RWPE2 (cell line): Measurements from ENCODE around the gene TMC2.
A peak's percentile ranks its signal among the peaks of the same experiment; 100 is the strongest.
"Not testable (repeated sequence)": the region's sequence is repeated elsewhere in the genome, so short reads cannot be mapped to it uniquely, and the experiment has no call there.

Experiments
- ATAC-seq: fragments of 200-7000 bp; cut with Tn5 transposase; 3 replicates; pipeline ENCODE4 v1.9.1; 2021; ENCODE audit warnings: low read depth
- DNase-seq: peaks from one replicate; pipeline ENCODE4 v3.0.0-alpha.2; 2020; ENCODE audit warnings: low spot score
- H3K27ac ChIP-seq: fragments of 450-650 bp; 2 replicates; pipeline ENCODE4 v1.5.1; 2017; ENCODE audit warnings: mild to moderate bottlenecking; ENCODE audit not compliant: poor library complexity, severe bottlenecking
- H3K27me3 ChIP-seq: fragments of 250-450 bp; sonication (Bioruptor Pico); 2 replicates; pipeline ENCODE4 v1.5.1; 2021; ENCODE audit warnings: mild to moderate bottlenecking, moderate library complexity; ENCODE audit not compliant: insufficient read depth, poor library complexity, severe bottlenecking
- H3K36me3 ChIP-seq: fragments of 250-450 bp; sonication (Bioruptor Pico); 2 replicates; pipeline ENCODE4 v1.5.1; 2020; ENCODE audit warnings: low read depth, mild to moderate bottlenecking, moderate library complexity
- H3K4me1 ChIP-seq: fragments of 250-450 bp; sonication (Bioruptor Pico); 2 replicates; pipeline ENCODE4 v1.5.1; 2021; ENCODE audit warnings: mild to moderate bottlenecking, moderate library complexity; ENCODE audit not compliant: insufficient read depth, poor library complexity, severe bottlenecking
- H3K4me3 ChIP-seq: fragments of 250-450 bp; sonication (Bioruptor Pico); 2 replicates; pipeline ENCODE4 v1.5.1; 2021; ENCODE audit warnings: mild to moderate bottlenecking, moderate library complexity; ENCODE audit not compliant: severe bottlenecking
- H3K9me3 ChIP-seq: fragments of 250-450 bp; sonication (Bioruptor Pico); 2 replicates; pipeline ENCODE4 v1.5.1; 2021; ENCODE audit warnings: mild to moderate bottlenecking, moderate library complexity; ENCODE audit not compliant: severe bottlenecking
- TF ChIP-seq, protein P1 (sequence below): fragments of 450-650 bp; IDR thresholded peaks from one replicate; pipeline ENCODE4 v1.5.1; 2017; ENCODE audit warnings: mild to moderate bottlenecking, moderate library complexity; ENCODE audit not compliant: poor library complexity, severe bottlenecking

The TMC2 gene

DNA sequence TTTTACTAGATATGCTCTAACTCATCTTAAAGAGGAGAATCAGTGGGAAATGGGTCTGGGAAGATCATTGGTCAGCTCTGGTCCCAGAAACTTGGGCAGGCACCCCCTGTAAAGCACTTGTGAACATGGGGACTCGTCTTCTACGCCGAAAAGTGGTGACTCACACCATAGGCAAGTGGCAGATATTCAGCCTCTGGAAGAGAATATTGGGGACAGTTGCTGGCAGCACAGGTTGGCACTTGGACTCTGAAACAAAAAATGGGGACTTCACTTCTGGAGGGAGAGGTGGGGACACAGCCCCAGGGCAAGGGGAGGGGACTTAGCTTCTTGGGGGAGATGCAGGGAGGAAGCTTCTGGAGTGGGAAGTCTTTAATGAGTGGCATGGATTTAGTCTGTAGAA lies 15.8 kb upstream of the TMC2 start:
- no peaks in the 10 kb centered on the region for H3K27me3 ChIP-seq

DNA sequence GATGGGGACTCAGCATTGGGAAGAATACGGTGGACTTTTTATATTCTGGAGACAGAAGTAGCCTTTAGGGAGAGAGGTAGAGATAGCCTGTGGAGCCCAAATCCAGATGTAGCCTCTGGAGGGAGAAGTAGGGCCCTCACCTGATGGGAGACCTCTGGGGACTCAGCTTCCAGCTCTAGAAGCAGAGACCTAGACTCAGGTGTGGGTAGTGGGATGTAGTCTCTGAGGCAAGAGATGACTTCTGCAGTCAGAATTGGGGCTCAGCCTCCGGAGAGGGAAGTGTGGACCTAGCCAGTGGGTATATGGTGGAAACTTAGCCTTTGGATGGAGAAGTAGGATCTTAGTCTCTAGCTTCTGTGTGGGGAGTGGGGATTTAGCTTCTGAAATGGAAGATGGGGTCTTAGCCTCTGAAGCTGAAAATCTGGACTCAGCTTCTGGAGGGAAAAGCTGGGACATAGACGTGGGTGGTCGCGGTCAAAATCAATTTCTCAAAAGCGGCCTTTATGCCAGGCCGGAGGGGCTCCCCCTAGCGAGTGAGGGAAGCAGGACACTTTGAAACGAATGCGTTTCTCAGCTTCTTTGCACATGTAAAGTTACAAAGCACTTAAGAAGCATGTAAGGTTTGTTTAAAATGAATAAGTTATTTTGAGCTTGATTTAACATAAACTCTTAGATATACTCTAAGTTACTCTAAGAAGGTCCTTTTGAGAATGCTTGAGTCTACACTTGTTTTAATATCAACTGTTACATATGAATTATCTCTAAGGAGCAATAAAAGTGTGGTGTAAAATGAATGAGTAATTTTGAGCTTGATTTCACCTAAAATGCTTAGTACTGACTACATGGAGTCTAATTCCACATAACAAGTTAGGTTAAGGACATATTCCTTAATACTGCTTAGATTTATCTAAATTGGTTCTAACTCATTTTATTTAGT lies 14.7 kb upstream of the TMC2 start:
- Histone ChIP-seq H3K27ac (no peak overlapping the region), H3K9me3 (no peaks in the 10 kb centered on the region), H3K36me3 (no peaks in the 10 kb centered on the region), H3K4me3 (no peak overlapping the region), H3K27me3 (no peaks in the 10 kb centered on the region), H3K4me1 (no peaks in the 10 kb centered on the region)
- TF ChIP-seq, protein P1, sequence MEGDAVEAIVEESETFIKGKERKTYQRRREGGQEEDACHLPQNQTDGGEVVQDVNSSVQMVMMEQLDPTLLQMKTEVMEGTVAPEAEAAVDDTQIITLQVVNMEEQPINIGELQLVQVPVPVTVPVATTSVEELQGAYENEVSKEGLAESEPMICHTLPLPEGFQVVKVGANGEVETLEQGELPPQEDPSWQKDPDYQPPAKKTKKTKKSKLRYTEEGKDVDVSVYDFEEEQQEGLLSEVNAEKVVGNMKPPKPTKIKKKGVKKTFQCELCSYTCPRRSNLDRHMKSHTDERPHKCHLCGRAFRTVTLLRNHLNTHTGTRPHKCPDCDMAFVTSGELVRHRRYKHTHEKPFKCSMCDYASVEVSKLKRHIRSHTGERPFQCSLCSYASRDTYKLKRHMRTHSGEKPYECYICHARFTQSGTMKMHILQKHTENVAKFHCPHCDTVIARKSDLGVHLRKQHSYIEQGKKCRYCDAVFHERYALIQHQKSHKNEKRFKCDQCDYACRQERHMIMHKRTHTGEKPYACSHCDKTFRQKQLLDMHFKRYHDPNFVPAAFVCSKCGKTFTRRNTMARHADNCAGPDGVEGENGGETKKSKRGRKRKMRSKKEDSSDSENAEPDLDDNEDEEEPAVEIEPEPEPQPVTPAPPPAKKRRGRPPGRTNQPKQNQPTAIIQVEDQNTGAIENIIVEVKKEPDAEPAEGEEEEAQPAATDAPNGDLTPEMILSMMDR = peak; percentile 95
- ATAC-seq = no peak
- no peak for DNase-seq

More for the DNA sequence above, 15.8 kb upstream of the TMC2 start:
- no peak for DNase-seq
- Histone ChIP-seq H3K9me3 (no peaks in the 10 kb centered on the region), H3K4me3 (no peak overlapping the region), H3K4me1 (no peaks in the 10 kb centered on the region), H3K36me3 (no peaks in the 10 kb centered on the region), H3K27ac (no peak overlapping the region)
- TF ChIP-seq, protein P1 = no peak
- ATAC-seq = no peak

DNA sequence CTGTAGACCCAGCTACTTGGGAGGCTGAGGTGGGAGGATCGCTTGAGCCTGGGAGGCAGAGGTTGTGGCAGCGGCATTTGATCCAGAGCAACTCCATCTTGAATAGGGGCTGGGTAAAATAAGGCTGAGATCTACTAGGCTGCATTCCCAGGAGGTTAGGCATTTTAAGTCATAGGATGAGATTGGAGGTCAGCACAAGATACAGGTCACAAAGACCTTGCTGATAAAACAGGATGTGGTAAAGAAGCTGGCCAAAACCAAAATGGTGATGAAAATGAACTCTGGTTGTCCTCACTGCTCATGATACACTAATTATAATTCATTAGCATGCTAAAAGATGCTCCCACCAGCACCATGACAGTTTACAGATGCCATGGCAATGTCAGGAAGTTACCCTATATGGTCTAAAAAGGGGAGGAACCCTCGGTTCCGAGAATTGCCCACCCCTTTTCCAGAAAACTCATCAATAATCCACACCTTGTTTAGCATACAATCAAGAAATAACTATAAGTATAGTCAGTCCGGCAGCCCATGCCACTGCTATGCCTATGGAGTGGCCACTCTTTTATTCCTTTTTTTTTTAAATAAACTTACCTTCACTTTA lies 13.4 kb upstream of the TMC2 start:
- not testable (repeated sequence) for H3K36me3 ChIP-seq, H3K9me3 ChIP-seq, DNase-seq

DNA sequence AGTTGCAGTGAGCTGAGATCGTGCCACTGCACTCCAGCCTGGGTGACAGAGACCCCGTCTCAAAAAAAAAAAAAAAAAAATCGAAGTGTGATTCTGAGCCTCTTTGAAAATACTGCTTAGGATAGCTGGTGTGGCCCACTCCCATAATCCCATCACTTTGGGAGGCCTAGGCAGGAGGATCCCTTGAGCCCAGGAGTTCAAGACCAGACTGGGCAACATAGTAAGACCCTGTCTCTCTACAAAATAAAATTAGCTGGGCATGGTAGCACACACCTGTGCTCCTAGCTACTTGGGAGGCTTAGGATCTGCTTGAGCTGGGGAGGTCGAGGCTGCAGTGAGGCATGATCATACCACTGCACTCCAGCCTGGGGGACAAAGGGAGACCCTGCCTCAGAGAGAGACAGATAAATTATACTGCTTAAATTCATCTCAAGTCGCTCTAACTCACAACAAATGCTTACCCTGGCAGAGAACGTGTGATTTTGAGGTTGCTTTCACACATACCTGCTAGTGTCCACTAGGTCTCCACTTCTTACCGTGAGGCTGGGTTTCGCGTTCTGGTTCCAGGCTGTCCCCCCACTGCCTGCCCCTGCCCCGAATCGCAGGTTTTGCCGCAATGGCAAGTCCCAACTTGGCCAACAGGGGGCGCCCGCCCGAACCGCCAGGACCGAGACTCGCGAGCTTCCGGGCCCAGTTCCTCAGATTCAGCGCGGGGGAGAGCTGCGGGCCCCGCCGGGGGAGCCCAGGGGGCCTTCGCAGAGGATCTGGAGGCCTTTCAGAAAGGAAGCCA lies 12.3 kb upstream of the TMC2 start:
- no peaks in the 10 kb centered on the region for H3K27me3 ChIP-seq
- peak; percentile 66 for ATAC-seq

More for the DNA sequence above, 13.4 kb upstream of the TMC2 start:
- not testable (repeated sequence) for ATAC-seq, H3K27me3 ChIP-seq, H3K4me3 ChIP-seq, H3K27ac ChIP-seq, H3K4me1 ChIP-seq

More for the DNA sequence above, 12.3 kb upstream of the TMC2 start:
- no peak overlapping the region for H3K27ac ChIP-seq
- H3K4me1 ChIP-seq = no peaks in the 10 kb centered on the region
- H3K9me3 ChIP-seq = no peaks in the 10 kb centered on the region
- no peak for DNase-seq
- H3K36me3 ChIP-seq = no peaks in the 10 kb centered on the region
- peak overlapping the region; percentile 45 for H3K4me3 ChIP-seq
- TF ChIP-seq, protein P1 = peak; percentile 99
